Cortex of kidney (tissue), 1 donor: ENCODE measurements around the gene MRPL43.

ENCODE experiments used
- DNase-seq: peaks from one replicate; lab custom pipeline; 2025; lab: John Stamatoyannopoulos, UW

MRPL43 gene

GRCh38 chr10:100966887-100967286, 20.4 kb downstream of the MRPL43 start:
- no peak for DNase-seq

GRCh38 chr10:100965820-100966219, 21.5 kb downstream of the MRPL43 start:
- DNase-seq, result no peak

- no peak for DNase-seq
These were observed 23.5 kb downstream of the MRPL43 start for GRCh38 chr10:100963826-100964225.

DNA sequence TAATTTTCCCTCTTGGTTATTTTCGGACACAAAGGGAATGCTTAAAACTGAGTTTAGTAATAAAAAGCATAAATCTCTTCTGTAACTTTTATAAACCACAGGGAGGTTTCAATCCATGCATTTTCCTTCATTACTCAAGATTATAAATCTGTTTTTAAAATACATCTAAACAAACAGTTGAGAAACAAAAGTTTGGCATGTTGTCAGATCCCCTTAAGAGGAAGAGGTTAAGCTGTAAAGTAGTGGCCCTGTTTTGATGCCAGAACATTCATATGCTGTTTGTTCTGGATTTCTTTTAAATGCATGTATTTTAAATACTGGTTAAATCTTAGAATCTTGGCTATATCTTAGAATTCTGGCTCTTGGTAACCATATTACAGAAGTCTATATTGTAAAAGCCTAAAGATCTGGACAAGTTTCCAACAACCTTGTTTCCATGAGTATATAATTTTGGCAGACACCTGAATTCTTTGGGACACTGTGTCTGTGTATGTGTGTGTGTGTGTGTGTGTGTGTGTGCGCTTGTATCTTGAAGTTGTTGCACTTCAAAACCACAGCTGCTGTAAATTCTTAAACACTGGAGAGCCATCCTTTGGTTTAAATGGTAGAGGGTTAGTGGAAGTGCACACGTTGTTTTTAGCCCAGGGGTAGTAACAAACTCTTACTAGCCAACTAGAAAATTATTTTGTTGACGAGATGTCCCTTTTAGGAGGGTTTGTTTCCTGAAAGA, 24.8 kb downstream of the MRPL43 start:
- DNase-seq, result no peak

GRCh38 chr10:100960251-100960650, 27.0 kb downstream of the MRPL43 start:
- DNase-seq, result no peak

GRCh38 chr10:100948916-100949315, 38.4 kb downstream of the MRPL43 start:
- no peak for DNase-seq

GRCh38 chr10:100945754-100946153, 41.5 kb downstream of the MRPL43 start:
- no peak for DNase-seq

- no peak for DNase-seq
These were observed 43.8 kb downstream of the MRPL43 start for GRCh38 chr10:100943508-100943907.

DNA sequence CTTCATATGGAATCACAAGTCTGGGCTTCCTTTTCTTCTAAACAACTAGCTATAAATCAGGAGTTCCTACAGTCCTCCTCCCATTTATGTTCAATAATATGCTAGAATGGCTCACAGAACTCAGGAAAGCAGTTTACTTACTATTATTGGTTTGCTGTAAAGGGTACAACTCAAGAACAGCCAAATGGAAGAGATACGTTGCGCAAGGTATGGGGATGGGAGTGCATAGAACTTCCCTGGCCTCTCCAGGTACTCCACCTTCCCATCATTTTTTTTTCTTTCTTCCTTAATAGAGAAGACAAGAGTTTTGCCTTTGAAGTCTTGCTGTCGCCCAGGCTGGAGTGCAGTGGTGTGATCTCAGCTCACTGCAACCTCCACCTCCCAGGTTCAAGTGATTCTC, 45.1 kb downstream of the MRPL43 start:
- DNase-seq, result no peak

- no peak for DNase-seq
These were observed 47.4 kb downstream of the MRPL43 start for GRCh38 chr10:100939763-100940344.
